Midbrain (tissue), 1 donor: ENCODE data around the gene CD69.

ENCODE experiments used
- DNase-seq: peaks from one replicate; lab custom pipeline; 2025; lab: John Stamatoyannopoulos, UW

CD69 gene

GRCh38 chr12:9760699-9761418 lies at the start of gene CD69:
TSS of gene CD69 (minus strand) at chr12:9760901. CDS start at chr12:9760820, 81 bp downstream.
- DNase-seq = no peak

DNA sequence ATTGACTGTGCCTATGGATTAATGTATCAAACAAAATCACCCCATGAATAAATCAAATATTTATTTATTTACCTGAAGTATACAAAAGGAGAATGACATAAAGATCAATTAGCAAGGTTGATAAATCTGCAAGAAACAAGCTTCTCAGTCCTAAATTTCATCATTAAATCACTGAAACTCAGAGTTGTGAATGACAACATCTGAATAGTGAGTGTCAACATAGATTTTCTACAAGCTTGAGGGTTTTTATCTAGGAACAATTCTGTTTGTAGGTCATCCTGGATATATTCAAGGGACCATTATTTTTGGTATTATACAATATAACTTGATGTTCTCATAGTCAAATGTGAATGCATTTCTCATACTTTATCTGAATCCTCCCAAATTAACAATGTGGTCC lies 49.2 kb upstream of the CD69 start:
- no peak for DNase-seq

GRCh38 chr12:9809338-9809737 lies 48.6 kb upstream of the CD69 start:
- no peak for DNase-seq

DNA sequence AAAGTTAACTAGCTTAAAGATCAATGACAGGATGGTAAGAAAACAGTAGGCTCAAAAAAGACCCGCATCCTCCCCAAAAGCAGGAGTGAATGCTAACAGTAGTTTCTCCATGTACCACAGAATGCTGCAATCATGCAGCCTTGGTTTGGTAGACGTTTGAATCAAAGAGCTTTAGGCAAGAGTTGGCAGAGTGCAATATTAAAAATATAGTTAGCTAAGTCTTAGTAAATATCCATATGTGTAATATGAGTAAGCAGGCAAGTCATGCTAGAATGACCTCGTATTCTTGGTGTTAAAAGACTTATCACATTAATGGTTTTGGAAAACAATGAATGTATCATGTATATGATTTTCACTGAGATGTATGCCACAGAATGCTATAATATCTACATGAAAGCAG lies 47.8 kb upstream of the CD69 start:
- no peak for DNase-seq

- DNase-seq = no peak
Measured at GRCh38 chr12:9806714-9807113, 46.0 kb upstream of the CD69 start.

DNA sequence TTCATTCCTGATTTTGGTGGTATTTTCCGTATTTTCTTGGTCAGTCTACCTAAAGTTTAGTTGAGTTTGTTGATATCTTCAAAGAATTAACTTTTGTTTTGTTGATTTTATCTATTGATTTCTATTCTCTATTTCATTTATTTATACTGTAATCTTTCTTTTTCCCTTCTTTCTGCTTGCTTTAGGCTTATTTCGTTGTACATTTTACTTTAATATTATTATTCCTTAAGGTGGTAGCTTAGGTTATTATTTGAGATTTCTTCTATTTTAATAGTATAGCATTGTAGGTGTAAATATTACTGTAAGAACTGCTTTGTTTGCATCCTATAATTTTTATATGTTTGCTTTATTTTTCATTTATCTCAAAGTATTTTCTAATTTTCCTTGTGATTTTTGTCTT lies 45.2 kb upstream of the CD69 start:
- DNase-seq = no peak

DNA sequence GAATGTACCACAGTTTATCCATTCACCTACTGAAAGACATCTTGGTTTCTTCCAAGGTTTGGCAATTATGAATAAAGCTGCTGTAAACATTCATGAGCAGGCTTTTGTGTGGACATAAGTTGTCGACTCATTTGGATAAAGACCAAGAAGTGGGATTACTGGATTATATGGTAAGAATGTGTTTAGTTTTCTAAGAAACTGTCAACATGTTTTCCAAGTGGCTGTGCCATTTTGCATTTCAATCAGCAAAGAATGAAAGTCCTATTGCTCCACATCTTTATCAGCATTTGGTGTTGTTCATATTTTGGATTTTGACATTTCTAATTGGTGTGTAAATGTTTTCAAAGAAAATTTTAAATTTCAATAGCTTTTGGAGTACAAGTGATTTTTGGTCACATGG lies 39.3 kb upstream of the CD69 start:
- DNase-seq = no peak

- no peak for DNase-seq
Measured at GRCh38 chr12:9797722-9798619, 37.3 kb upstream of the CD69 start.

DNA sequence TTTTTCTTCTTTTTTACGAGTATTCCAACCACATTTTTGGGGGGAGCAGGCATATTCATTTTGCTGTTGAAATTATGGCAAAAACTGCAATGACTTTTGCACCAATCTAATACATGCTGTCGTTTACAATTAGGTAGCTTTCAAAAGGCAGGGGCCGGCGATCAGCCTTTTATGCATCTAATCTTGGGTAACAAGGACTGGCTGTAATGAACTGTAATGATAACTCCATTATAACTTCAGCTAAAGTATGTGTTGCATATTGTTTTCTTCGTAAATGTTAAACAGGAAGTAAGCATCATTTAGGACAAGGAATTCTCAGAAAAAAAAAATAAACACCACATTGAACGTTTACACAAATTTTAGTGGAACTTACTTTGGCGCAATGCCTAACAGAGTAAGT lies 36.3 kb upstream of the CD69 start:
- no peak for DNase-seq

GRCh38 chr12:9796346-9796745 lies 35.6 kb upstream of the CD69 start:
- no peak for DNase-seq

GRCh38 chr12:9795945-9796344 lies 35.2 kb upstream of the CD69 start:
- no peak for DNase-seq

- no peak for DNase-seq
Measured at GRCh38 chr12:9794484-9795093, 33.9 kb upstream of the CD69 start.

DNA sequence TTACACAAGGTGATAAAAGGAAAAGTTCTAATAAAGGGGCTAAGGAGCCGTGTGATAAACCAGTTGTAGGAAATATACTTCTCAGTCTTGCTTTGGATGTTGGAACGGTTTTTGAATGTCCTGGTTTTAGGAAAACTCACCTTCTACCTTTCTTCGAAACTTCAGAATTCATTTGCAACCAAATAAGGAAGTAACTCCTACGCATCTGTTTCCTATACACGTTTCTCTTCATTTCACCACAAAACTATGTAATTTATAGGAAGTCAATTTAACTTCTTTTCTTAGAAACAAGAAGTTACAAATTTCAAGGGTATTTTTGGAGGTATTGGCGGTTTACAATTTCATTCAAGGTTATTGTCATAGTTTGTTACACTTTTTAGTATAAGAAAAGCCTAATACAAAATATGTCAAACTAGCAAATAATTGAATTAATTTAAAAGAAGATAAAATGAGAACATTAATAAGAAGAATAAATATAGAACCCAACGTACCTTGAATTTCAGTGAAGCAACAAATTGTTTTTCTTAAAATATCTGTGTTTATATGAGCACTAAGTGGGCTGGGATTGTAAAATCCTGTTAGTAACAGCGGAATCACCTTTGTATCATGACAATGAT lies 33.2 kb upstream of the CD69 start:
- no peak for DNase-seq

- no peak for DNase-seq
Measured at GRCh38 chr12:9792961-9793617, 32.4 kb upstream of the CD69 start.

- no peak for DNase-seq
Measured at GRCh38 chr12:9792185-9792900, 31.6 kb upstream of the CD69 start.

DNA sequence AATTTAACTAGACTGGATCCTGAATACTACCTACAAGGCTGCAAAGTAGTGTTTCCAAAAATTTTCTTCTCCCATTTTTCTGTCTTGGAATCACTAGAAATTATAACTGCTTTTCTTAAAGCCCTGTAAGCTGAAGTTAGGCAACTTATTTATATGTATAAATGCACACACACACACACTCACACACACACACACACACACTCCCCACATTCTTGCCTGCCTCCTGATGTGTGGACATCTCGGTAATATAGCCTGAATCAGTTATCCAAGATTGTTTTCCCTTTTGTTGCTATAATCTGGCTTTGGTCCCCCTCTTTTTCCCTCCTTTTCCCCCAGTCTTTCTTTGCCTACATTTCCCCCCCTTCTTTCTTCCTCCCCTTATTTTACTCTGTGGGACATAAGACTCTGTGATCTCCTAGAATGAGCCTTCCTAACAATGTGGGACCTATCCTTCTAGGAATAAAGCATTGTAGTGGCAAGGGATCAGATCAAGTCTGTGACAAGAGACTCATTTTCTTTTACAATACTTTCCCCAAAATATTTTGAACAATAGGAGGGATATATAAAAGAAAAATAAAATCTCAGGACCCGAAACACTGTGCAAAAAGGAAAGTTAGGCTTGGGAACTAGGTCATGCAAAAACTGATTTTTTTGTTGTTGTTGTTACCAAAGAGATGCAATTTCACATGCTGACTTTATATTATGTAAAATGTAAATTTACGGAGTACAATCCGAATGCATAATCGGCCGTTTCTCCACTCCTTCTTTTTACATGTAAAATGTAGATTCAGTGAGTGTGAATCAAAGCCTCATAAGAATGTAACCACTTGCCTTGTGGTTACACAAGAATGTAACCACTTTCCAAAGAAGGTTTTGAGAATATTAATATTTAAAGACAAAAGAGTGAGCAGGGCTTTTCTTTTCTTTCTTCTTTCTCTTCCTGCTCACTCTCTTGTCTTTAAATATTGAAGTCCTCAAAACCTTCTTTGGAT lies 26.3 kb upstream of the CD69 start:
- DNase-seq = no peak

DNA sequence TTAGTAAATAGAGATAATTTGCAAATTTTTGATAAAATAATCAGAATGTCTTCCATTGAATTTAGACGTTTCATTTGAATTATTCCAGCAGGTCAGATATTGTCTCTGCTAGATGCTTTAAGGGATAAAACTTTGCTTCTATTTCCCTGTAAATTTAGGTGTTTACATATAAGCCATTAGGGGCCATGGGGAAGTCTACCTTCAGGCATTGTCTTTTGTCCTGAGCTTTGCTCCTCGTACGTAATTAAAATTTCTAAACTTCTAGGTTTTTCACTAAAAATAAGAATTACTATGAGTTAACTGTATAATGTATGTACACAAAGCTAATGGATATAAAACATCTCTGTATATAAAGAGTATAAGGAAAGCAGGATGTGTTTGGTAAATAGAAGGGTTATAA lies 24.1 kb upstream of the CD69 start:
- DNase-seq = no peak

DNA sequence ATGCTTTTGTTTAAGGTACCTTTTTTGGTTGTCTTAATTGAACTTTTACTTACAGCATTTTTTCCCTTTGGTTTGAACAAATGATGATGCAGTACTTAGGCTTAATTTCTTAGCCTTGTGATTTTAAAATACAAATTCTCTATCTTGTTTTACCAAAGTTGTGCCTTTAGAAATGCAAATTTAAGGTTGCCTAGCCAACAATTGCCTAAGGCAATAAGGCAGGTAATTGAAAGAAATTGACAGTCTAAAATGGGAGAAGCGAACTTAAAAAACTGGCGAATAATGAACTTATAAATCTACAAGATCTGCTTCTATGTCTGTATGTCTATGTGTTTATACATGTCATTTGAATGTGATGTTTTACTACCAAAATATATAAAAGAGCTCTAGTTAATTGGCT lies 23.6 kb upstream of the CD69 start:
- no peak for DNase-seq

GRCh38 chr12:9782547-9783382 lies 22.1 kb upstream of the CD69 start:
- no peak for DNase-seq
